ENCODE measurements around the gene BLOC1S6. TPM values are rescaled to one million over a fixed set of nuclear protein-coding genes. Genes with fewer than 3 reads are reported as not detected.
A peak's percentile ranks its signal among the peaks of the same experiment; 100 is the strongest.

The BLOC1S6 gene
- total RNA-seq, 1 donor from 2014 or later: 64.2 TPM

- H3K27ac ChIP-seq (ENCODE audit: low read depth, low read length): no peak overlapping the region
- Mint-ChIP-seq H3K27ac (ENCODE audit: unreplicated experiment) (no peak overlapping the region), H3K4me3 (ENCODE audit: unreplicated experiment) (no peak overlapping the region), H3K27me3 (ENCODE audit: low read depth, unreplicated experiment) (peaks cover 22% of the 10 kb centered on the region), H3K36me3 (ENCODE audit: low read depth, unreplicated experiment) (peaks cover 2% of the 10 kb centered on the region), H3K4me1 (ENCODE audit: low read depth, unreplicated experiment) (no peaks in the 10 kb centered on the region), H3K9me3 (ENCODE audit: unreplicated experiment) (peaks cover 6% of the 10 kb centered on the region)
- H2AFZ ChIP-seq (ENCODE audit: low read depth, low read length): no peak overlapping the region
- no peaks in the 10 kb centered on the region for H3K36me3 ChIP-seq (ENCODE audit: insufficient read depth, low read length)
- no peak overlapping the region for H3K4me3 ChIP-seq (ENCODE audit: insufficient read depth, low read depth, low read length)
- FAIRE-seq (no peak), DNase-seq (ENCODE audit: low read depth) (no peak)
- TF ChIP-seq EZH2 (IDR thresholded peaks at IDR 0.05; ENCODE audit: insufficient read depth, low read length) (no peak), CTCF (IDR thresholded peaks at IDR 0.05; ENCODE audit: insufficient read depth, low read depth, low read length) (no peak)
- no peaks in the 10 kb centered on the region for H3K4me1 ChIP-seq (ENCODE audit: insufficient read depth, low read length)
- H3K79me2 ChIP-seq (ENCODE audit: insufficient read depth, low read length): no peaks in the 10 kb centered on the region
- H3K9ac ChIP-seq (ENCODE audit: low read length): no peak overlapping the region
- H3K4me2 ChIP-seq (ENCODE audit: low read length): no peak overlapping the region
- peaks cover 4% of the 10 kb centered on the region for H3K9me3 ChIP-seq (ENCODE audit: insufficient read depth, low read depth, low read length)
- no peaks in the 10 kb centered on the region for H4K20me1 ChIP-seq (ENCODE audit: insufficient read depth, low read length)
- no peaks in the 10 kb centered on the region for H3K27me3 ChIP-seq (ENCODE audit: insufficient read depth, low read length)
Observed at GRCh38 chr15:45572617-45573016, 14.6 kb upstream of the BLOC1S6 start.

GRCh38 chr15:45573961-45574629 is 13.1 kb upstream of the BLOC1S6 start:
- Mint-ChIP-seq H3K27me3 (ENCODE audit: low read depth, unreplicated experiment) (peaks cover 15% of the 10 kb centered on the region), H3K36me3 (ENCODE audit: low read depth, unreplicated experiment) (no peaks in the 10 kb centered on the region), H3K4me3 (ENCODE audit: unreplicated experiment) (no peak overlapping the region), H3K4me1 (ENCODE audit: low read depth, unreplicated experiment) (no peaks in the 10 kb centered on the region), H3K27ac (ENCODE audit: unreplicated experiment) (no peak overlapping the region), H3K9me3 (ENCODE audit: unreplicated experiment) (peaks cover 4% of the 10 kb centered on the region)
- Histone ChIP-seq H3K4me1 (ENCODE audit: insufficient read depth, low read length) (no peaks in the 10 kb centered on the region), H3K79me2 (ENCODE audit: insufficient read depth, low read length) (no peaks in the 10 kb centered on the region), H4K20me1 (ENCODE audit: insufficient read depth, low read length) (no peaks in the 10 kb centered on the region), H2AFZ (ENCODE audit: low read depth, low read length) (no peak overlapping the region), H3K4me3 (ENCODE audit: insufficient read depth, low read depth, low read length) (no peak overlapping the region), H3K9me3 (ENCODE audit: insufficient read depth, low read depth, low read length) (peaks cover 4% of the 10 kb centered on the region), H3K4me2 (ENCODE audit: low read length) (no peak overlapping the region), H3K9ac (ENCODE audit: low read length) (no peak overlapping the region), H3K27me3 (ENCODE audit: insufficient read depth, low read length) (no peaks in the 10 kb centered on the region), H3K36me3 (ENCODE audit: insufficient read depth, low read length) (no peaks in the 10 kb centered on the region), H3K27ac (ENCODE audit: low read depth, low read length) (no peak overlapping the region)
- FAIRE-seq (no peak), DNase-seq (ENCODE audit: low read depth) (no peak)
- no peak for TF ChIP-seq EZH2 (IDR thresholded peaks at IDR 0.05; ENCODE audit: insufficient read depth, low read length)
- peak; percentile 8 for TF ChIP-seq CTCF (IDR thresholded peaks at IDR 0.05; ENCODE audit: insufficient read depth, low read depth, low read length)

- Histone ChIP-seq H3K79me2 (ENCODE audit: insufficient read depth, low read length) (no peaks in the 10 kb centered on the region), H2AFZ (ENCODE audit: low read depth, low read length) (no peak overlapping the region), H4K20me1 (ENCODE audit: insufficient read depth, low read length) (no peaks in the 10 kb centered on the region), H3K4me3 (ENCODE audit: insufficient read depth, low read depth, low read length) (no peak overlapping the region), H3K27ac (ENCODE audit: low read depth, low read length) (no peak overlapping the region), H3K36me3 (ENCODE audit: insufficient read depth, low read length) (no peaks in the 10 kb centered on the region), H3K9me3 (ENCODE audit: insufficient read depth, low read depth, low read length) (no peaks in the 10 kb centered on the region), H3K9ac (ENCODE audit: low read length) (no peak overlapping the region), H3K27me3 (ENCODE audit: insufficient read depth, low read length) (no peaks in the 10 kb centered on the region), H3K4me2 (ENCODE audit: low read length) (no peak overlapping the region), H3K4me1 (ENCODE audit: insufficient read depth, low read length) (no peaks in the 10 kb centered on the region)
- Mint-ChIP-seq H3K27me3 (ENCODE audit: low read depth, unreplicated experiment) (no peaks in the 10 kb centered on the region), H3K27ac (ENCODE audit: unreplicated experiment) (no peak overlapping the region), H3K4me3 (ENCODE audit: unreplicated experiment) (no peak overlapping the region), H3K9me3 (ENCODE audit: unreplicated experiment) (no peaks in the 10 kb centered on the region), H3K4me1 (ENCODE audit: low read depth, unreplicated experiment) (peaks cover 11% of the 10 kb centered on the region), H3K36me3 (ENCODE audit: low read depth, unreplicated experiment) (no peaks in the 10 kb centered on the region)
- FAIRE-seq (no peak), DNase-seq (ENCODE audit: low read depth) (no peak)
- TF ChIP-seq CTCF (IDR thresholded peaks at IDR 0.05; ENCODE audit: insufficient read depth, low read depth, low read length): no peak
- TF ChIP-seq EZH2 (IDR thresholded peaks at IDR 0.05; ENCODE audit: insufficient read depth, low read length): no peak
Observed at GRCh38 chr15:45581919-45582318, 5.3 kb upstream of the BLOC1S6 start.
